ENCODE results near the gene ECHS1.

ECHS1 gene

DNA sequence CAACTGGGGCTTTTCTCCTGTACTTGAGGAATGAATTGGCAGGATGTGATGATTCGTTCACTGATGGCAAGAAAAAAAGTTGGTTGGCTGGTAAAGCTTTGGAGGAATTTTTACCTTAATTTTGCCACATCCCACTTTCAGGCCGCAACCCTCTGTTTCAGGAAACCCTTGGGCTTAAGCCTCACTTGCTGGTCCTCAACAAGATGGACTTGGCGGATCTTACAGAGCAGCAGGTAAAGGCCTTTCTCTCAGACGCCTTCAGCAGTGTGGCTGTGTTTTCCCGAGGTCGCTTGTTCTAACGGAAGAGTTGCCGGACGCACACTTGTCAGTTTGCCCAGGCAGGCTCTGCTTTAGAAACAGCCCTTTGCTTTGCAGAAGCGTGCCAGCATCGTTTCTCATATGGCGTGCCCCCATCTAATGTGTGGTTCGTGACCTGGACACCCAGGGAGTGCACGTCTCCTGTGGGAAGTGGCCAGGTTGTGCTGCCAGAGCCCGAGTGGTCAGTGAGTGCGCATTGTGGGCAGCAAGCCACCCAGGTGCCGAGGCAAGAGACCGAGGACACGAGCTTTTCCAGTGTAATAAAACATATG lies 23.0 kb upstream of the ECHS1 start:
- DNase-seq (ENCODE audit: extremely low read depth, low read depth): no peak
- TF ChIP-seq CTCF (IDR thresholded peaks at IDR 0.05; ENCODE audit: low read depth, low read length): no peak

- no peak for TF ChIP-seq CTCF (IDR thresholded peaks at IDR 0.05; ENCODE audit: low read depth, low read length)
- no peak for DNase-seq (ENCODE audit: extremely low read depth, low read depth)
Measured at GRCh38 chr10:133394801-133395221, 21.7 kb upstream of the ECHS1 start.

- peak; percentile 73 for DNase-seq (ENCODE audit: extremely low read depth, low read depth)
Measured at GRCh38 chr10:133394064-133394663, 21.0 kb upstream of the ECHS1 start, which contains the start of gene MTG1. TSS of gene MTG1 (plus strand) at chr10:133394157. CDS start at chr10:133394221, 64 bp downstream.

DNA sequence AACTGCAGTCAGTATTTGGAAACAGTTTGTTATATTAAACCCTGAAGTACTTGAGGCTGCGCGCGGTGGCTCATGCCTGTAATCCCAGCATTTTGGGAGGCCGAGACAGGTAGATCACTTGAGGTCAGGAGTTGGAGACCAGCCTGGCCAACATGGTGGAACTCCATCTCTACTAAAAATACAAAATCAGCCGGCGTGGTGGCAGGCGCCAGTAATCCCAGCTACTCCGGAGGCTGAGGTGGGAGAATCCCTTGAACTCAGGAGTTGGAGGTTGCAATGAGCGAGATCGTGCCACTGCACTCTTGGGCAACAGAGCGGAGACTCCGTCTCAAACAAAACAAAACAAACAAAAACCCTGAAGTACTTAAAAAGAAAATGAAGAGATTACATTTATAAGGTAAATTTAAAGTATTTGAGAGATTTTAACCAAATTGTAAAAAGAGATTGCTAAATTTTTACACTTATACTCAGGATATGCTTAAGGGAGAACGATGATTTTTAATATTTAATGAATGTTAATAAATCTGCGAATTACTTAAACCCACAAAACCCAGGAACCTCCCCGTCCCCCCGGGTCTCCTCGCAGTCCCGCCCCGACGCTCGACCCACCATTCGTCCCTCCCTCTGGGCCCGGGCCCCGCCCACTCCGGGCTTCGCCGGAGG lies 20.4 kb upstream of the ECHS1 start:
- no peak for DNase-seq (ENCODE audit: extremely low read depth, low read depth)
- TF ChIP-seq CTCF (IDR thresholded peaks at IDR 0.05; ENCODE audit: low read depth, low read length): no peak

More at GRCh38 chr10:133394064-133394663, 21.0 kb upstream of the ECHS1 start, which contains the start of gene MTG1:
- TF ChIP-seq CTCF (IDR thresholded peaks at IDR 0.05; ENCODE audit: low read depth, low read length): no peak; the same call in 1 of the 2 replicates

DNA sequence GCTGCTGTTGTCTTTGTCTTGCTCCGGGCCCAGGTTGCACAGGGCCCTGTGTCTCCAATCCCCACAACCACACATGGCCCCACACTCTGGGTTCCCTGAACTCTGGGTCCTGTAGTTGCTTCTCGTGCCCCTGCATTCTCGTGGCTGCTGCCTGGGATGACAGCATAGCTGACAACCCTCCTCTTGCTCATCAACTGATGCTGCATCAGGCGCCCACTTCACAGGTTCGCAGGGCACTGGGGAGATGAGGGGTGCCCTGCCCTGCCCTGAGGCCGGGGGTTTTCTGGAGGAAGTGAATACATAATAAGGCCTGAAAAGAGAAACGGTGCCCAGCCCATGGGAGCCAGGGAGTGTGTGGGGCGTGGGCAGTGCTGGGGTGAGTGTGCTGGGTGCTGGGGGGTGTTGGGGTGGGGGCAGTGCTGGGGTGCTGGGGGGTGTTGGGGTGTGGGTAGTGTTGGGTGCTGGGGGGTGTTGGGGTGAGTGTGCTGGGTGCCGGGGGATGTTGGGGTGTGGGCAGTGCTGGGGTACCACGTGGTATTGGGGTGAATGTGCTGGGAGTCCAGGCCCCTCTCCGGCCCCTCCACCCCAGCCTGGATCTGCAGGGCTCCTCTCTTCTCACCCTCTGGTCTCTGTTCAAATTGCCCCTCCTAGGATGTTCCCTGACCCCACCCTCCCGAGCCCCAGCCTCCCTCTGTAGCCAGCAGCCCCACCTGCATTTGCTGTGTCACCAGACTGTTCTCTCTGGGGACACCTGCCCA lies 18.8 kb upstream of the ECHS1 start:
- no peak for DNase-seq (ENCODE audit: extremely low read depth, low read depth)
- no peak for TF ChIP-seq CTCF (IDR thresholded peaks at IDR 0.05; ENCODE audit: low read depth, low read length)

DNA sequence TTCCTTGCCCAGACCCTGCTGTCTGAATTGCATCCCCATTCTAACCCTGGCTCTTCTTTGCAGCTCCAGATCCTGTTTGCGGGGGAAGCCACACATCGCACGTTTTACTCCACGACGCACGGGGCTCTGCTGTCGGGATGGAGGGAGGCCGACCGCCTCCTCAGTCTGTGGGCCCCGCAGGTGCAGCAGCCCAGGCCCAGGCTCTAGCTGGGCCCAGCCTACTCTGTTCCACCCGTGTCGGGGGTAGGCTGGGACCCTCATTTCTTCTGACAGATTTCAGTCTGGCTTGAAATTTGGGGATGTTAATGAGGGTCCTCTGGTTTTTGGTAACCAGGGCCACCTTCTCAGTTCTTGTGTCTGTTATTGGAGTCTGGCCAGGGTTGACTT lies 18.1 kb upstream of the ECHS1 start:
- DNase-seq (ENCODE audit: extremely low read depth, low read depth): no peak
- no peak for TF ChIP-seq CTCF (IDR thresholded peaks at IDR 0.05; ENCODE audit: low read depth, low read length)

Data from AG09319 (cell line).